A549 (cell line): ENCODE data around the gene TUBGCP6. TPM values are rescaled to one million over a fixed set of nuclear protein-coding genes. Genes with fewer than 3 reads are reported as not detected.

Source experiments
- ATAC-seq, 2 experiments: fragments of 200-7000 bp in 1 of 2; fragments of >200 bp in 1 of 2; cut with Nextera tagmentation in 1 of 2; cut with Tn5 transposase in 1 of 2; 3 replicates each; pipeline versions ENCODE4 v1.8.0 to v1.9.1; 2018 to 2020; ENCODE audit warnings: mild to moderate bottlenecking in 1 of 2, moderate library complexity in 1 of 2
- CTCF ChIA-PET: fragments of 300-600 bp; sonication (Branson Sonifier 250); formaldehyde crosslinking; extraction: SDS; loops from one replicate; lab custom pipeline; 2021; ENCODE audit warnings: antibody characterized with exemption, inconsistent platforms; lab: Yijun Ruan, JAX
- POLR2A ChIA-PET: fragments of 350-600 bp; formaldehyde crosslinking; extraction: SDS; loops from one replicate; lab custom pipeline; 2021; ENCODE audit warnings: antibody characterized with exemption, inconsistent platforms; lab: Yijun Ruan, JAX
- DNase-seq, 2 experiments: peaks; one replicate each; pipeline versions ENCODE4 v3.0.0 to v3.0.0-alpha.2; 2011 to 2016; ENCODE audit warnings: low read depth in 1 of 2, low spot score in 1 of 2
- FAIRE-seq: peaks from 2 replicates; lab custom pipeline; 2011; peaks lifted over from hg19 to GRCh38; lab: Jason Lieb, UNC
- H3K27ac ChIP-seq, 2 experiments: fragments of >200 bp; sonication (Bioruptor Twin); formaldehyde crosslinking; 3 replicates each; pipeline ENCODE4 v1.5.1; 2016 to 2017
- H3K4me1 ChIP-seq: fragments of >200 bp; sonication (Bioruptor Twin); formaldehyde crosslinking; 3 replicates; pipeline ENCODE4 v1.6.1; 2016
- H3K4me2 ChIP-seq: fragments of >200 bp; sonication (Bioruptor Twin); formaldehyde crosslinking; 3 replicates; pipeline ENCODE4 v1.6.1; 2016
- H3K4me3 ChIP-seq: fragments of >200 bp; sonication (Bioruptor Twin); formaldehyde crosslinking; 3 replicates; pipeline ENCODE4 v1.5.1; 2016
- H3K9me3 ChIP-seq: fragments of >200 bp; sonication (Bioruptor Twin); formaldehyde crosslinking; 3 replicates; pipeline ENCODE4 v1.6.1; 2016
- BHLHE40 ChIP-seq: IDR thresholded peaks from 2 replicates; pipeline ENCODE4 v1.6.1; 2012; ENCODE audit warnings: low read depth, low read length, inconsistent platforms
- CBX2 ChIP-seq: fragments of 200-600 bp; sonication (generic); IDR thresholded peaks from 2 replicates; pipeline ENCODE4 v1.6.1; 2016; ENCODE audit warnings: low read depth, mild to moderate bottlenecking, borderline replicate concordance
- CEBPB ChIP-seq, 2 experiments: fragments of >200 bp in 1 of 2; sonication (Bioruptor Twin) in 1 of 2; formaldehyde crosslinking in 1 of 2; IDR thresholded peaks; 2 replicates each; pipeline ENCODE4 v1.6.1; 2012 to 2016
- CHD2 ChIP-seq: fragments of 150-350 bp; IDR thresholded peaks from 2 replicates; pipeline ENCODE4 v1.6.1; 2014; ENCODE audit warnings: low read length; ENCODE audit not compliant: partially characterized antibody
- EHF ChIP-seq: fragments of 250-450 bp; sonication (Bioruptor Pico); IDR thresholded peaks from 2 replicates; pipeline ENCODE4 v1.5.0; 2020; ENCODE audit warnings: mild to moderate bottlenecking
- EHMT2 ChIP-seq: fragments of 200-600 bp; sonication (generic); IDR thresholded peaks from 2 replicates; pipeline ENCODE4 v1.6.1; 2016; ENCODE audit warnings: antibody characterized with exemption, low read depth, mild to moderate bottlenecking, moderate library complexity
- ELK1 ChIP-seq: fragments of 150-350 bp; IDR thresholded peaks from 2 replicates; pipeline ENCODE4 v1.6.1; 2014; ENCODE audit warnings: low read depth, mild to moderate bottlenecking, low read length
- FOSB ChIP-seq: fragments of 250-450 bp; sonication (Bioruptor Pico); IDR thresholded peaks from 2 replicates; pipeline ENCODE4 v1.5.0; 2020; ENCODE audit warnings: mild to moderate bottlenecking, moderate library complexity
- GATA3 ChIP-seq: IDR thresholded peaks from 2 replicates; pipeline ENCODE4 v1.6.1; 2012; ENCODE audit warnings: borderline replicate concordance
- HES2 ChIP-seq: fragments of >200 bp; sonication (Bioruptor Twin); formaldehyde crosslinking; IDR thresholded peaks from 2 replicates; pipeline ENCODE4 v1.6.1; 2016
- HEYL ChIP-seq: fragments of 250-450 bp; sonication (Bioruptor Pico); IDR thresholded peaks from 2 replicates; pipeline ENCODE4 v1.8.0; 2021; ENCODE audit warnings: mild to moderate bottlenecking, moderate library complexity
- HOXA7 ChIP-seq: fragments of 250-450 bp; sonication (Bioruptor Pico); IDR thresholded peaks from 2 replicates; pipeline ENCODE4 v1.5.0; 2020; ENCODE audit warnings: mild to moderate bottlenecking, moderate library complexity
- KDM1A ChIP-seq: fragments of 200-600 bp; sonication (generic); IDR thresholded peaks from 2 replicates; pipeline ENCODE4 v1.6.1; 2016; ENCODE audit warnings: low read depth, mild to moderate bottlenecking
- KDM5A ChIP-seq: fragments of 200-600 bp; sonication (generic); IDR thresholded peaks from 2 replicates; pipeline ENCODE4 v1.6.1; 2016; ENCODE audit warnings: antibody characterized with exemption, mild to moderate bottlenecking
- MAFK ChIP-seq: fragments of 450-650 bp; IDR thresholded peaks from 2 replicates; pipeline ENCODE4 v1.6.1; 2014; ENCODE audit not compliant: partially characterized antibody
- MAX ChIP-seq: IDR thresholded peaks from 2 replicates; pipeline ENCODE4 v1.6.1; 2012
- RAD21 ChIP-seq, 2 experiments: fragments of >200 bp in 1 of 2; sonication (Bioruptor Twin) in 1 of 2; formaldehyde crosslinking in 1 of 2; IDR thresholded peaks in 1 of 2; conservative IDR thresholded peaks in 1 of 2; 2 replicates in 1 of 2; 3 replicates in 1 of 2; pipeline ENCODE4 v1.6.1; 2012 to 2018; ENCODE audit warnings: inconsistent platforms in 1 of 2
- RARB ChIP-seq: fragments of 250-450 bp; sonication (Bioruptor Pico); IDR thresholded peaks from 2 replicates; pipeline ENCODE4 v1.8.0; 2021; ENCODE audit warnings: mild to moderate bottlenecking, moderate library complexity
- RFX5 ChIP-seq: fragments of 450-650 bp; IDR thresholded peaks from 2 replicates; pipeline ENCODE4 v1.7.1; 2014; ENCODE audit warnings: antibody characterized with exemption, mild to moderate bottlenecking, moderate library complexity
- TP53 ChIP-seq: fragments of 250-450 bp; sonication (Bioruptor Pico); IDR thresholded peaks from 2 replicates; pipeline ENCODE4 v1.5.0; 2021; ENCODE audit warnings: mild to moderate bottlenecking, moderate library complexity
- ZFP36 ChIP-seq: fragments of 450-650 bp; IDR thresholded peaks from 2 replicates; pipeline ENCODE4 v1.6.1; 2014; ENCODE audit warnings: borderline replicate concordance; ENCODE audit not compliant: partially characterized antibody
- ZNF302 ChIP-seq: fragments of 250-450 bp; sonication (Bioruptor Pico); IDR thresholded peaks from 2 replicates; pipeline ENCODE4 v1.9.0; 2021; ENCODE audit warnings: inconsistent platforms, mild to moderate bottlenecking, moderate library complexity
- WGBS: methylation state at CpG from one replicate; pipeline ENCODE4 v1.1.6; 2017; ENCODE audit errors: missing lambda C conversion rate; 5-methylcytosine and 5-hydroxymethylcytosine counted together
- polyA plus RNA-seq, 4 experiments: library from polyadenylated mRNA; depleted of rRNA in 3 of 4; stranded (reverse); fragments of >200 nt; fragmentation: RNase III in 1 of 4; extraction: RNeasy Plus Mini Kit Qiagen cat#74134 plus additional on column Dnase treatment in 1 of 4; gene quantifications; 2 replicates in 3 of 4; 3 replicates in 1 of 4; pipeline ENCODE4 v1.2.3, GENCODE V29; 2011 to 2017

The TUBGCP6 gene
- polyA plus RNA-seq, 2 of the 4 experiments (the other 2 are of a cell fraction): 6.5 to 14.2 TPM

GRCh38 chr22:50171965-50172421, 72.8 kb downstream of the TUBGCP6 start:
- 86% methylated on average over 7 of the region's 13 CpGs for WGBS
- ChIA-PET POLR2A (no interaction called here), CTCF (interaction anchor here (1.0 kb wide), 1 partner anchor 27 kb away, joined by 3 read pairs; no protein-coding TSS in a partner anchor)
- no peak for DNase-seq
- TF ChIP-seq KDM5A (no peak), KDM1A (no peak), GATA3 (no peak), ZFP36 (no peak), FOSB (no peak), HOXA7 (CRISPR knock-in tag) (no peak), RAD21 (conservative IDR thresholded peaks at IDR 0.05 in 1 of 2, IDR thresholded peaks at IDR 0.05 in 1 of 2) (no peak), TP53 (CRISPR knock-in tag) (no peak), EHMT2 (no peak), HEYL (no peak), RARB (no peak)
- Histone ChIP-seq H3K4me1 (peaks cover 7% of the 10 kb centered on the region; the same call in 1 of the 3 replicates), H3K4me3 (no peak overlapping the region), H3K27ac (no peak overlapping the region; a peak in 1 of 6 replicates), H3K4me2 (peak overlapping the region; percentile 96; the same call in 2 of the 3 replicates), H3K9me3 (no peaks in the 10 kb centered on the region)
- FAIRE-seq: no peak
- no peak; a peak in 1 of 6 replicates for ATAC-seq

GRCh38 chr22:50171319-50171964, 73.4 kb downstream of the TUBGCP6 start:
- ChIA-PET CTCF (interaction anchor here (1.2 kb wide), 1 partner anchor 60 kb away, joined by 3 read pairs; no protein-coding TSS in a partner anchor), POLR2A (no interaction called here)
- H3K9me3 ChIP-seq: no peaks in the 10 kb centered on the region
- H3K4me2 ChIP-seq: peak overlapping the region; percentile 96
- FAIRE-seq (no peak), ATAC-seq (peak in 1 of 2 experiments; percentile 17; a peak in 2 of 6 replicates), DNase-seq (no peak)
- WGBS: 80% methylated on average over 12 of the region's 15 CpGs
- H3K4me1 ChIP-seq: peaks cover 7% of the 10 kb centered on the region; the same call in 1 of the 3 replicates
- TF ChIP-seq ZNF302: no peak
- TF ChIP-seq RFX5: no peak
- TF ChIP-seq KDM1A: no peak
- TF ChIP-seq BHLHE40: no peak
- TF ChIP-seq ELK1: no peak
- no peak for TF ChIP-seq TP53 (CRISPR knock-in tag)
- TF ChIP-seq CBX2: no peak
- no peak for TF ChIP-seq CHD2
- TF ChIP-seq EHF (CRISPR knock-in tag): no peak
- no peak for TF ChIP-seq HES2
- no peak for TF ChIP-seq MAFK
- TF ChIP-seq MAX: no peak
- TF ChIP-seq FOSB: no peak
- TF ChIP-seq CEBPB (IDR thresholded peaks at IDR 0.05): no peak
- no peak for TF ChIP-seq ZFP36
- peak overlapping the region; percentile 81 for H3K4me3 ChIP-seq
- H3K27ac ChIP-seq: peak overlapping the region; percentile 90 to 97; a peak in 4 of 6 replicates
